GM13976 (cell line): ENCODE results near the gene IFNA4.
"Not testable (repeated sequence)": the region's sequence is repeated elsewhere in the genome, so short reads cannot be mapped to it uniquely, and the experiment has no call there.

Source experiments
- DNase-seq: peaks from one replicate; pipeline ENCODE4 v3.0.0; 2012; ENCODE audit warnings: low spot score
- CTCF ChIP-seq: IDR thresholded peaks from 2 replicates; pipeline ENCODE4 v1.5.1; 2012; ENCODE audit warnings: borderline replicate concordance, mild to moderate bottlenecking; ENCODE audit not compliant: insufficient read depth; ENCODE audit errors: extremely low read depth, missing control alignments, control extremely low read depth
- in situ Hi-C: fragments of 300-500 bp; cut with MboI; formaldehyde crosslinking; loops from one replicate; pipeline ENCODE4 v1.12.0; 2022; ENCODE audit warnings: low sequenced_read_pairs, mixed read lengths, inconsistent platforms; ENCODE audit not compliant: unreplicated experiment

Gene IFNA4

GRCh38 chr9:21187487-21187886, at the start of gene IFNA4:
TSS of gene IFNA4 (minus strand) at chr9:21187587. CDS start at chr9:21187531, 56 bp downstream.
- DNase-seq, in situ Hi-C loops: not testable (repeated sequence)

GRCh38 chr9:21236360-21236714, 49.0 kb upstream of the IFNA4 start:
- not testable (repeated sequence) for DNase-seq
- in situ Hi-C loops: loop anchor here (25.0 kb wide), 1 partner anchor 551 kb away; no protein-coding TSS in a partner anchor

- peak; percentile 35 for DNase-seq
- in situ Hi-C loops: loop anchor here (25.0 kb wide), 1 partner anchor 552 kb away; no protein-coding TSS in a partner anchor
- TF ChIP-seq CTCF: peak; percentile 78
Measured at GRCh38 chr9:21235468-21236359, 48.3 kb upstream of the IFNA4 start.

- in situ Hi-C loops: loop anchor here (25.0 kb wide), 1 partner anchor 553 kb away; no protein-coding TSS in a partner anchor
Measured at GRCh38 chr9:21234153-21234687, 46.8 kb upstream of the IFNA4 start.

GRCh38 chr9:21233258-21233657, 45.9 kb upstream of the IFNA4 start:
- in situ Hi-C loops: loop anchor here (25.0 kb wide), 1 partner anchor 554 kb away; no protein-coding TSS in a partner anchor
- DNase-seq: no peak
- TF ChIP-seq CTCF: no peak

More at GRCh38 chr9:21234153-21234687, 46.8 kb upstream of the IFNA4 start:
- no peak for DNase-seq
- TF ChIP-seq CTCF: no peak

DNA sequence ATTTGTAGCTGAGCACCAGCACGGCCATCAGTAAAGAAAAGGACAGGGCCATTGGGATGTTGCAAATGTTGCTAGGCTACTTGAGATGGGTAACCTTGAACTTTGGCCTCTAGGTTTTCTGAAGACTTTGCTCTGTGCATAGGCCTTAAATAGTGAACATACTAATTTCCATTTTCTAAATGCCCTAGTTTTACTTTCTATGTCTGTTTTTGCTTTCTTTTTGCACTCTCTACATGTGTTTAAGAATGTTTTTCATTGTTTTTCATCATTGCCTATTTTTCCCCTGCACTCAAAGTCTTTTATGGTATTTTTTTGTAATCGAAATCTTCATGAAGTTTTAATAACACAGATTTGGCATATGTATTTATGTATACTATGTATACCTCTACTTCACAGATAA, 40.7 kb upstream of the IFNA4 start, which contains the start of gene IFNA17:
IFNA17 (minus strand) TSS at position 101 of the 400 bp plus-strand sequence; CDS start at position 52, 49 bp downstream.
- DNase-seq: no peak
- TF ChIP-seq CTCF: no peak
- in situ Hi-C loops: loop anchor here (25.0 kb wide), 1 partner anchor 559 kb away; no protein-coding TSS in a partner anchor

DNA sequence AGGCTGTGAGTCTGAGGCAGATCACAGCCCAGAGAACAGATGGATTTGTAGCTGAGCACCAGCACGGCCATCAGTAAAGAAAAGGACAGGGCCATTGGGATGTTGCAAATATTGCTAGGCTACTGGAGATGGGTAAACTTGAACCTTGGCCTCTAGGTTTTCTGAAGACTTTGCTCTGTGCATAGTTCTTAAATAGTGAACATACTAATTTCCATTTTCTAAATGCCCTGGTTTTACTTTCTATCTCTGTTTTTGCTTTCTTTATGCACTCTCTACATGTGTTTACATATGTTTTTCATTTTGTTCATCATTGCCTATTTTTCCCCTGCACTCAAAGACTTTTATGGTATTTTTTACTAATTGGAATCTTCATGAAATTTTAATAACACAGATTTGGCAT, 29.8 kb upstream of the IFNA4 start, which contains the start of gene IFNA16:
IFNA16 (minus strand) TSS at position 101 of the 400 bp plus-strand sequence; CDS start at position 95, 6 bp downstream.
- DNase-seq, in situ Hi-C loops: not testable (repeated sequence)

DNA sequence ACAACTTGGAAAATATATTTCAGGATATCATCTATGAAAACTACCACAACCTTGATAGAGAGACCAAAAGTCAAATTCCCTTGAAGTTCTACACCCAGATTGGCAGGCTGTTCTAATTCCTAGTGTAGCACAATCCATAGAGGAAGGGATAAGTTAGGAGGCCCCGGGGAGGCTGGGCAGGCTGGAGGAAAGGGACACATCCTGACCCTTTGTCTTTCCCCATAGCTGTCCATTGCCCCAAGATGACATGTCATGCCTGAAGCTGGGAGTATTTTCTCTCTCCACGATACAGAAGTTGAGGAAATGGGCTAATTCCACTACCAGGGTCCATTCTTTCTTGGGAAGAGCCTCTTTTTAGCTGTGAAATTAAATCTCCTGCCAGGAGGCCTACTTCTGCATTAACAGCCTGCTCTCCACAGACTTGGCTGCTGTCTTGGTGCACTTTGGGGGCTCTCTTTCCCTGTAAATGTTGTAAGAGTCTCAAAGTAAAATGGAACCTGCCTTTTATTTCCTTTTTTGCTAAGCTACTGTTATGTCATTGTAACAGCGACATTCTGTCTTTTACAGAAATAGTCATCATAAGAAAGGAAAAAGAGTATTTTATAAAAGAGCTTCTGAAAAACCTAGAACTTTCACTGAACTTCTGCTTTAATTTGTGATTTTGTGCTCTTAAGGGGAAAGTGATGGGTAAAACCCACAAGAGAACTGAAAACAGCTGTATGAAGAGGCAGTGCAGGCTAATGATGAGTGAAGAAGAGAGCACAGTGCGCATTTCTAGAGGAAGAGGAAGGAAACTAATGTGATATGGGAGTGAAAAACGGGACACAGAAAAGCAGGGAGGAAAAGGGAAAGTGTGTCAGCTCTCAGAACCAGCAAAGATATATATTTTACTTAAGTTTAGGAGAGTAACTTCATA, 26.3 kb upstream of the IFNA4 start:
- TF ChIP-seq CTCF: peak; percentile 38
- DNase-seq: peak; percentile 7
- in situ Hi-C loops: not testable (repeated sequence)

DNA sequence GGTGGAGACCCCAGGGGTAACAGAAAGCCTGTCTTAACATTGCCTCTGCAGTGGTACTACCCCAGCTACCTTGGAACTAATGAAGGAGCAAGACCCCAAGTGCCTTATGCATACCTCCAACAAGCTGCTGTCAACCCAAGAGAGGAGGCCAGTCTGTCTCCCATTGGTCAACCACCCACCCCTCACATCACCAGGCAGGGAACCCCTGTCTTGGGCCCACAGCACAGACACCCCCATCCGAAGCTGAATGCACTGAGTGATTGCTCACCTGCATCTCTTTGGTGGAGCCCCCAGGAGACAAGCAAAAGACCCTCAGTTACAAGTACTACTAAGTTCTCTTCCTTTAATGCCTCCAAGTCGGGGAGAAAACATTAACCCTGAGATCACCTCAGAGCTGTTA, 24.8 kb upstream of the IFNA4 start:
- DNase-seq, in situ Hi-C loops: not testable (repeated sequence)

GRCh38 chr9:21210782-21211181, 23.4 kb upstream of the IFNA4 start:
- DNase-seq, in situ Hi-C loops: not testable (repeated sequence)
